ENCODE measurements around the gene OVAAL.

The OVAAL gene

GRCh38 chr1:180558664-180559063 is at the start of gene OVAAL:
TSS of gene OVAAL (plus strand) at chr1:180558964.
- DNase-seq, result no peak

DNA sequence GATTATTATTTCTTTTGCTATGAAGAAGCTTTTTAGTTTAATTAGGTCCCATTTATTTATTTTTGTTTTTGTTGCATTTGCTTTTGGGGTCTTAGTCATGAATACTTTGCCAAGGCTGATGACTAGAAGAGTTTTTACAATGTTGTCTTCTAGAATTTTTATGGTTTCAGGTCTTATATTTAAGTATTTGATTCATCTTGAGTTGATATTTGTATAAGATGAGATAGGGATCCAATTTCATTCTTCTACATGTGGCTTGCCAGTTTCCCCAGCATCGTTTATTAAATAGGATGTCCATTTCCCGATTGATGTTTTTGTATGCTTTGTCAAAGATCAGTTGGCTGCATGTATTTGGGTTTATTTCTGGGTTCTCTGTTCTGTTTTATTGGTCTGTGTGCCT is 47.9 kb upstream of the OVAAL start:
- no peak for DNase-seq

- DNase-seq, result no peak
Observed at GRCh38 chr1:180513531-180513930, 45.2 kb upstream of the OVAAL start.

GRCh38 chr1:180515364-180515763 is 43.4 kb upstream of the OVAAL start:
- no peak for DNase-seq

- DNase-seq, result peak; percentile 70
Observed at GRCh38 chr1:180515857-180516388, 42.8 kb upstream of the OVAAL start.

DNA sequence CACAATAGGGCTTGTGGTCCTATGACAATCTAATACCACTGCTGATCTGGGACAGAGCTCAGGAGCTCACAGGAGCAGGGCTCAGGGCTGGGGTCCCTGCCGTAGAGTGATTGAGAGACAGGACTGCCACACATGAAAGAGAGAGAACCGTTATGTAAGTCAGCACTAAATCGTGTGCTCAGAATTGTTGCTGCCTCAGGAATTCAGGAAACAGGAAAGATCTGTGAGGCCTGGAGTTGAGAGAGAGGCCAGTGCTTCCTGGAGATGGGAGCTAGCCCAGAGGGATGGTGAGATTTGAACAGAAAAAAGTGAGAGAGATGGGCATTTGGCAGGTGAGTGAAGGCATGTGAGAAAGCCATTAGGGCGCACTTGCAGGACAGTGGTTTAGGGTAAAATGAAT is 38.9 kb upstream of the OVAAL start:
- DNase-seq, result no peak

GRCh38 chr1:180521474-180522212 is 37.1 kb upstream of the OVAAL start:
- DNase-seq, result no peak

DNA sequence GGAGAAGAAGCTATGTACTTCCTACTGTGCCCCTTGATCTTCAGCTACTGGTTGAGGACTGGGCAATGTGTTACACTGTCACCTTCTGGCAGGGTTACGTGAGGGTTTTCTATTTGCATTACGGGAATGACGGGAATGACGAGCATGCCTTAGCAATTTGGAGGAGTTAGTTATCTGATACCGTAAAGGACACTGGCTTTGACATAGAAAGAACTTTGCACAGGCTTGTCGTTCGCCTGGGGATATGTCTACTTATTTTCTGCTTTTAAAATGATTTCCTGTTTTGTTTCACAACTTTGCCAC is 36.6 kb upstream of the OVAAL start:
- DNase-seq, result peak; percentile 13

- no peak for DNase-seq
Observed at GRCh38 chr1:180524160-180524914, 34.4 kb upstream of the OVAAL start.

GRCh38 chr1:180524915-180525714 is 33.6 kb upstream of the OVAAL start:
- no peak for DNase-seq

- DNase-seq, result no peak
Observed at GRCh38 chr1:180525715-180526039, 33.1 kb upstream of the OVAAL start.

DNA sequence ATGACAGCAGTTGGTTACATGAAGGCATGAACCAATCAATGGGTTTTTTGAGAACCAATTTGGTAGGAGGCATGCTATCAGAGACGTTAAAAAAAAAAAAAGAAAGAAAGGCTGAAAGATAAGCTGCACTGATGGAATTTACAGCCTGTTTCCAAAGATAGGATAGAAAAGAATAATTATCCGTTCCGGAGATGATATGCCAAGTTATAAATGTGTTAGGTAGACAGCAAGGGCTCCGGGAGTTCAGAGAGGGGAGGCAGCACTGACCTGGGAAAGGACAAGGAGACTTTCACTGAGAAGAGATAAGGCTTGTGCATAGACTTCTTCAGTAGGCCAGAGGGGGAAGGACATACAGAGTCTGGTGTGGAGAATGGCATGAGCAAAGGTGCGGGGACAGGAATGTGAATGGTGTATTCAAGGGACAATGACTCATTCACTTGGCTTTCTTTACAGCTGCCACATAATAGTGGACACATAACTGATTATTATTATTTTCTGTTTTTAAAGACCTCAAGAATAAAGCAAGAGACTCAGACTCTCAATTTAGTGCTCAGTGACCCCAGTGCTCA is 31.6 kb upstream of the OVAAL start:
- DNase-seq, result no peak

GRCh38 chr1:180528868-180529470 is 29.8 kb upstream of the OVAAL start:
- DNase-seq, result no peak

GRCh38 chr1:180530501-180530900 is 28.3 kb upstream of the OVAAL start:
- DNase-seq, result no peak

DNA sequence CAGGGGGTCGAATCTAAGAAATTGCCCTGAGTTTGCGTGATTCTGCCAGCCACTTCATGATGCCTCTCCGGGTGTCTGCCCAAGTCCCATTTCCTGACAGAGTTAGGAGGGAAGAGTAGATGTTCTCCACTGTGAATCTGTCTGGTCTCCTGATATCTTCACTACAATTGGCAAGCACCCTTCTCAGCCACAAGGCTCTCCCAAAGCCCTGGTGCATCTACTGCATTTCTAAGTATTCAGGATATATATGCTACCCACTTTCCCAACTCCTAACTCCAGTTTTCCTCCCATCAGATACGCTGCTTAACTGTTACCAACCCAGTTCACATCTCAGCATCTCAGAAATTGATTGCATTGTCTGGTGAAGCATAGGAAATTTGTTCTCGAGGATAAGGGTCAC is 25.9 kb upstream of the OVAAL start:
- no peak for DNase-seq

- peak; percentile 41 for DNase-seq
Observed at GRCh38 chr1:180533266-180533987, 25.3 kb upstream of the OVAAL start.

DNA sequence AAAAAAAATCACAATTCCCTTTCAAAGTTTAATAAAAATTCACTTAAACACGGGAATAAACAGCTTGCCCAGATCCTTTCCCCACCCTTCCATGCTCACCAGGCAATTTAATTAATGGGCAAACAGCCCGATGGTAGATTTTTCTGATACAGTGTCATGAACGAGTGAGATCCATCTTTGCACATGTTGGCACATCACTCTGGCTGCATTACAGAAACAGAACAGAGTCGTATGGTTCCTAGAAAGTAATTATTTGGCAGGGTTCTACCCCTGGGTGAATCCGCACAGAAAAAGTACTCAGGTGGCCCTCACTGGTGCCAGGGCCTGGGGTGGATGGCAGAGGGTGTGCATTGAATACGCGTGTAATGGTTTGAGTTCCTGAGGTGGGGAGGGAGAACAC is 24.6 kb upstream of the OVAAL start:
- DNase-seq, result no peak

GRCh38 chr1:180535418-180535999 is 23.3 kb upstream of the OVAAL start:
- DNase-seq, result no peak

- no peak for DNase-seq
Observed at GRCh38 chr1:180536821-180537372, 21.9 kb upstream of the OVAAL start.

- no peak for DNase-seq
Observed at GRCh38 chr1:180539136-180539535, 19.6 kb upstream of the OVAAL start.
